Erythroblast (primary cell): Measurements from ENCODE around the gene COQ3.

Source experiments
- GATA1 ChIP-seq: IDR thresholded peaks from 2 replicates; pipeline ENCODE4 v1.6.1; 2011; ENCODE audit warnings: low read depth, mild to moderate bottlenecking, control low read depth, low read length, moderate library complexity
- POLR2A ChIP-seq: IDR thresholded peaks from 2 replicates; pipeline ENCODE4 v1.6.1; 2011; ENCODE audit warnings: mild to moderate bottlenecking, low read length

GRCh38 chr6:99362678-99363268, 31.2 kb downstream of the COQ3 start:
- TF ChIP-seq GATA1, result no peak
- TF ChIP-seq POLR2A, result no peak
